Kidney glomerular epithelial cell (primary cell): ENCODE results near the gene NR3C1.
"Not testable (repeated sequence)": the region's sequence is repeated elsewhere in the genome, so short reads cannot be mapped to it uniquely, and the experiment has no call there.

ENCODE experiments used
- DNase-seq: peaks from one replicate; lab custom pipeline; 2025; lab: John Stamatoyannopoulos, UW

The NR3C1 gene

DNA sequence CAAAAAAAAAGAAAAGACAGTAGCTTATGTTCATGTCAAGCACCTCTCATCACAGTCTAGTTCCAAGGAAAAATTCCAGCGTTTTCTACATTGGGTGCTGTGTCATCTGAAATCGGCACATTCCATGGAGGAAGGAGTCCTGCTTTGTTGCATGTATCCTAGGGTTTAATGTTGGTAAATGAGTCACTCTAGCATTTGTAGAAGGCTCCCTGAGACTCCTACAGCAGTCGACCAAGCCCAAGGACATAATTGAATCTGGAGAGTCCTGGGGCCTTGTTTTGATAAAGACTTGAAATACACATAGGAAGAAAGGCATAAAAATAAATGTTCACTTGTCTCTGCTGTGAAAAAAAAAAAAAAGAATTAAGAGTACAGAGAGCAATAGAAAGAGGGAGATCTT lies 69.1 kb downstream of the NR3C1 start:
- DNase-seq, result not testable (repeated sequence)

DNA sequence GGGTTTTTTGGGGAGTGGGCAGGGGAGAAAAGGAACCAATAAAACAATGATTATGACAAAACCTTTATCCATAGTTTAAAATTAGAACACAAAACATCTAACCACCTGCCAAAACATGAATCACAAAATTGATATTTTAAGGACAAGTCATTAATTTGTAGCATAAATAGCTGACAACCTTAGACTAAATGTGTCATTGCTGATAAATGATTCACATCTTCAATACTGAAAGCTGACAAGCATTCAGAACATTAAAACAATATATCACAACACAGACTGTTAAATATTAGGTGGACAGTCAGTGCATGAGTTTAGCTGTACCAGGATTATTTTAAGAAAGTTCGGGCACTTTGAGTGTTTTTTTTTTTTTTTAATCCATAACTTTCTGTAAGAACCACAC lies 71.5 kb downstream of the NR3C1 start:
- DNase-seq, result no peak

DNA sequence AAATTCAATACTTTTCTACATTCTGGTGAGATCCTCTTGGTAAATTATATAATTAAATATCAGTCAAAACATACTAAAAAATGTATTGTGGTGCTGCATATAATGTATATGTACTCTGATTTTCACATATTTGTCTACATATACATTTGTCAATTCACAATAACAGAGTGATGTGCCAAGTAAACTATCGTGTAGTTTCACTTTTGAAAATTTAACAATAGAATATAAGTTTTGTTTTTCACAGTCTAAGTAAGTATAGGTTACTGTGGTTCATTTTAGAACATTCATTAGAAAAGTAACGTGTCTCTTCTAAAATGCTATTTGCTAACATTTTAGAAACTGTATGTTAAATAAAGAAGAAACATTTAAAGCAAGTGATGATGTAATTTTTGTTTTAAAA lies 73.6 kb downstream of the NR3C1 start:
- no peak for DNase-seq

DNA sequence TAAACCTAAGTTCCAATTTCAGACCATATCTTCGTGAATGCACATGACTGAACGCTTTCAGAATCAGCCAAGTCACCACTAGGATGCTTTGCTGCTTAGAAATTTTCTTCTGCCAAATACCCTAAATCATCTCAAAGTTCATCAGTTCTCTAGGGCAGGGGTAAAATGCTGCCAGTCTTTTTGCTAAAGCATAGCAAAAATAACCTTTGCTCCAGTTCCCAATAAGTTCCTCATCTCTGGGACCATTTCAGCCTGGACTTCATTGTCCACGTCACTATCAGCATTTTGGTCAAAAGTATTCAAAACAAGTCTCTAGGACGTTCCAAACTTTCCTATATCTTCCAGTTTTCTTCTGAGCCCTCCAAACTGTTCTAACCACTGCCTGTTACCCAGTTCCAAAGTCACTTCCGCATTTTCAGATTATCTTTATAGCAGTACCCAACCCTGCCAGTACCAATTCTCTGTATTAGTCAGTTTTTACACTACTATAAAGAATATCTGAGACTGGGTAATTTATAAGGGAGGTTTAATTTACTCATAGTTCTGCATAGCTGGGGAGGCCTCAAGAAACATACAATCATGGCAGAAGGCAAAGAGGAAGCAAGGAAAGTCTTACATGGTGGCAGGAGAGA lies 74.8 kb downstream of the NR3C1 start:
- DNase-seq, result no peak

DNA sequence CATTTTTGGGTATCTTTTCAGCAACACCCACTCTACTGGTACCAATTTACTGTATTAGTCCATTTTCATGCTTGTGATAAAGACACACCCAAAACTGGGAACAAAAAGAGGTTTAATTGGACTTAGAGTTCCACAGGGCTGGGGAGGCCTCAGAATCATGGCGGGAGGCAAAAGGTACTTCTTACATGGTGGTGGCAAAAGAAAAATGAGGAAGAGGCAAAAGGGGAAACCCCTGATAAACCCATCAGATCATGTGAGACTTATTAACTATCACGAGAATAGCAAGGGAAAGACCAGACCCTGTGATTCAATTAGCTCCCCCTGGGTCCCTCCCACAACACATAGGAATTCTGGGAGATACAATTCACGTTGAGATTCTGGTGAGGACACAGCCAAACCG lies 78.4 kb downstream of the NR3C1 start:
- not testable (repeated sequence) for DNase-seq

DNA sequence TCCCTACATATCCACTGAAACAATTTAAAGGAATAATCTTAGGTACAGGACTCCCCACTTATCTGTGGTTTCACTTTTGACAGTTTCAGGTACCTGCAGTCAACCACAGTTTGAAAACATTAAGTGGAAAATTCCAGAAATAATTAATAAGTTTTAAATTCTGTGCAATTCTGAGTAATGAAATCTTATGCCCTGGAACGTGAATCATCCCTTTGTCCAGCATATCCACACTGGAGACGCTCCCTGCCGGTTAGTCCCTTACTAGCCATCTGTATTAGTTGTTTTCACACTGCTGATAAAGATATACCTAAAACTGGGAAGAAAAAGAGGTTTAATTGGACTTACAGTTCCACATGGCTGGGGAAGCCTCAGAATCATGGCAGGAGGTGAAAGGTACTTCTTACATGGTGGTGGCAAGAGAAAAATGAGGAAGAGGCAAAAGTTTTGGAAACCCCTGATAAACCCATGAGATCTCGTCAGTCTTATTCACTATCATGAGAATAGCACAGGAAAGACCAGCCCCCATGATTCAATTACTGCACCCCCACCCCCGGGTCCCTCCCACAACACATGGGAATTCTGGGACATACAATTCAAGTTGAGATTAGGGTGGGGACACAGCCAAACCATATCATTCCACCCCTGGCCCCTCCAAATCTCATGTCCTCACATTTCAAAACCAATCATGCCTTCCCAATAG lies 80.4 kb downstream of the NR3C1 start:
- DNase-seq, result not testable (repeated sequence)

DNA sequence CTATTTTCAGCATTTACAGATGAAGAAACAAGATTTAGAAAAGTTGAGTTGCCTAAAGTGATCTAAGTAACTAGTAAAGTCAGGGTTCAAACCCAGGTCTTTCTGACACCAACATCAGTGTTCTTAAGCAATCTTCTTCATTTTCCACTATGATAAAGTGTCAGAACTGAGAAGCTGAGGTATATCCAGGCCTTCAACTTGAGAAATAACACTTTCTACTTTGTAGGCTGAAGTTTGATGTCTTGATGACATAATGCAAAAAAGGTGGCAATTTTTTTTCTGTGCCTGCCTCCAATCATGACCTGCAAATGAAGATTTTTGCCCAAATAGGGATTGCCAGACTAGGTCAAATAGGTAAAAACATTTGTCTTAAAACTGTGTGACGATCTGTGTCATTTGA lies 81.3 kb downstream of the NR3C1 start:
- no peak for DNase-seq

DNA sequence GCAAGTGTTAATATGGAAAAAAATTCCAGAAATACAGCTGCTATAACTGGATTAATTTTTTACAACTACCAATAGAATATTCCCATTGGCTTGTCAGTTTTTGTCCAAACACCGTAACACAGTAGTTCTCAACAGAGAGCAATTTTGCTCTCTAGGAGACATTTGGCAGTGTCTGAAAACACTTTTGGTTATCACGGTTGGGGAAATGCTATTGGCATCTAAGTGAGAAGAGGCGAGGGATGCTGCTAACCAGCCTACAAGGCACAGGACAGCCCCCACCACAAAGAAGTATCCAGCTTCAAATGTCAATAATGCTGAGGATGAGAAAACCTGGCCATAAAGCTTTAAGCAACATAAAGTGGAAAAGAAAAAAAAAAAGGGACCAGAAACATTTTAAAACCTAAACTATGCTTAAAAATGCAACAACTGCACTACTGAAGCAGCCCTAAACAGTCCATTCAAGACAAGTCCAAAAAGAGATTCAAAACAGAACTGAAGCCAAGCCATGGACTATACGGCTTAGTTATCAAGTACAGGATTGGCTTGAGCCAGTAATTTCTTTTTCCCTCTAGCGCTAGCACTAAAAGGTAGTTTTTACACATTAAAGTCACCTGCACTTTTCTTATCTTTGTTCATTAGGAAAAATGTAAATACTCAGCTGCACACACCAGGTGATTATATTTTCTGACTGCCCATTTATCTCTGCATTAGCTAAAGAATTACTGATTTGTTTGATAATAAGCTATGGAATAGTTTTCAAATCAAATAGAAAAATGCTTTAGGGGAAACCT lies 83.9 kb downstream of the NR3C1 start:
- DNase-seq, result no peak

DNA sequence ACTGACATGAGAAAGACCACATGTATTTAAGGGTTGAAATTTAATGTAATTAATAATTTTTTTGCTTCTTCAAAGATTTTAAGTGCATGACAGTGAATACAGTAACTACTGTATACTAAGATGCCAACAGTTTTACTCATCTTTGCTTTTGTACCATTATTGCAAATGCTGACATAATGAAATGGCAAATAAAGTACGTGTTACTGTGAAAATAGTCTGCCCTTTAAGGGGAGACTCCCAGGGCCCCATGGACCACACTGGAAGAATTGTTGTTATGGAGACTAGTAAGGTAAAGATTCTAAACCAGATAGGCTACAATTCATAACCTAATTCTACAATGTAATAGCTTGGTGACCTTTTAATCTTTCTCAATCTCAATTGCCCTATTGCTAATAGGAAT lies 84.7 kb downstream of the NR3C1 start:
- no peak for DNase-seq

DNA sequence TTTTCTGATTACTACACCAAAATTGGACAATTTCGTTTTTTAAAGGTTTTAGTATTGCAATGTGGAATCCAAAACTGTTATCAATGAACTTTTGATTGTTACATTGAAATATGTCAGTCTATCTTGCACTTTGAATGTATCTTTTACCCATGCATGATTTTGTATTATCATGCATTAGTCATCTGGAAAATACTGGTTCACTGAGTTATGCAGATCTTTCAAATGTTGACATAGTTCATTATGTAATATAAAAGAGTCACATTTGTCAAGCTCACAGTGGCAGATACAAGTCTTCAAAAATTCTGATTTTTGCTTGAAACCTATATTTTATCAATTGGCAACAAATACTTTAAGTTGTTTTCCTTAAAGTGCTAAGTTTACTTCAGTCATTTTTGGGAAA lies 85.2 kb downstream of the NR3C1 start:
- no peak for DNase-seq

DNA sequence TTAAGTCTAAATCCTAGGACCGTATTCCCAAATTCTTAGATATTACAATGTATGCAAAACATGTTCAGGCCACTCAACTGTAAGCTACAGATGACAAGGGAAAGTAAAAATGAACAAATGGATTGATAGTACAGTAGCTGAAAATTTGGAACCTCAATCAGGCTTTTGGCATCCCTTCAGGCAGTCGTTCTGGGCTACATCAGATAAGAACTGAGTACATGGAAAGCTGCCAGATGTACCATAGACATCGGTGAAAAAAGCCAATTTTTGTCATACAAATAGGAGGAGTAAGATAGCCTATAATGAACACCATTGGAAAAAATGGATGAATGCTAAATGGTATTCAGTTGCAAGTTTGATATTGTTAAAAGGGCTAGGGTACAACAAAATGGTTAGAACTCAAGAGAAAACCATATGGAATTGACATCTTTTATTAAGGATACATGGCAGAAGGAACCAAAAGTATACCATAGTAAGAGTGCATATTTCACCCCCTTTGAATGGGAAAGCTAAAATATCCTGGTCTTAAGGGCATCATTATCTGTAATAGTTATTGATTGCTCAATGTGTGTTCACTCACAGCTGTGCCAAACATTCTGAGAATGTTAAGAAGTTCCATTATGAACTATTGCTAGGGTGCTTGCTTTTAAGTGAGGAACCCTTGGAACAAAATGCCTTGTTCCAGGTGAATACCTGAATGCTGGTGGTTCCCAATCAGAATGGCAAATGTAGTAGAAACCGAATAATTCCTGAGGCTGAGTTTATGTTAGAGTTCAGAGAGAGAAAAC lies 86.4 kb downstream of the NR3C1 start:
- no peak for DNase-seq

DNA sequence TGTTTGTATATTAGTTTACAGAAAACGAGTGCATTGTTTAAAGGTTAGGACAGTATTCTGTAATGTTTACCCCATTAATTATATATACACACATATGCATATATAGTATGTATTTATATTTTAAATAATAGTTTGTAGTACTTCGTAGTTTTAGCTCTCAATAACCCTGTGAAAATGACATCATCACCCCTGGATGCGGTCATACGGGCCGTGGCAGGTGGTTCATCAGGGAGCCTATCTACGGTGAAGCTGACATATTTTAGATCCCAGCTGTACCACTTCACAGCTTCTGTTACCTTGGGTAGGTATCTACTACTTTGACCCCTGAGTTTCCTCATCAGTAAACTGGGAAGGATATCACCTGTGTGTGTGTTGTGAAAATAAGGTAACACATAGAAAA lies 87.1 kb downstream of the NR3C1 start:
- DNase-seq, result no peak

DNA sequence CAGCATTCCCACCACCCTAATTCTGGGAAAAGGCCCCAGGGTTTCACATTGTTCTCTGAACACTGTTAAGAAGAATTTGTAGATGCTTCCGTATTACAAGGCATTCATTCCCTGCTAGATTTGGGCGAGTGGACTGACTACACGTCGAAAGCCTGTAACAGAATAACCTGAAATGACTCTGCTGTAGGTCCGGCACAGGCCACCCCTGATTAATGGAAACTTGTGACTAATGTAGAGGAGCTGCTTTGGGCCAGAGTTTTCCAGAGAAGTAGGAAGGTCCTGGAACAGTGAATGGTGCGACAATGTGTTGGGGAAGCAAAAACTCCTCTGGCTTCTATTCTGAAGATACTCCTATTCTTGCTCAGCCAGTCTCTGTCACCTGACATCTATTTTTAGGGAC lies 87.6 kb downstream of the NR3C1 start:
- DNase-seq, result no peak

DNA sequence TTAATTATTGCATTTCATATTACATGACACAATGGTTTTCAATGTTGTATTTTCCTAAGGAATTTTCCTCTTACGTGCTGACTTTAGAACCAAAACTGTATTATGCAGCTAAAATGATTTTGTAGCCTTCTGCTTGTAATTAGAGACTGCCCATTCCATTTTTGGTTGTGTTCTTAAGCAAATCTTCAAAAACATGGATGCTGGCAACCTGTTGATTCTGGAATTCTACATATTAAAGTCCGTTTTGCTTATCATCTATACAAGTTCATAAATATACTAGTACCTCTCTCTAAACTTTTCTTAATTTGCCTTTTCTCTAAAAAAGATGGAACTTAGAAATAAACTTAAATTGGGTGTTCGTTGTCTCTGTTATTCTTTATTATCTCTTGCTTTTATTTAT lies 88.3 kb downstream of the NR3C1 start:
- no peak for DNase-seq

DNA sequence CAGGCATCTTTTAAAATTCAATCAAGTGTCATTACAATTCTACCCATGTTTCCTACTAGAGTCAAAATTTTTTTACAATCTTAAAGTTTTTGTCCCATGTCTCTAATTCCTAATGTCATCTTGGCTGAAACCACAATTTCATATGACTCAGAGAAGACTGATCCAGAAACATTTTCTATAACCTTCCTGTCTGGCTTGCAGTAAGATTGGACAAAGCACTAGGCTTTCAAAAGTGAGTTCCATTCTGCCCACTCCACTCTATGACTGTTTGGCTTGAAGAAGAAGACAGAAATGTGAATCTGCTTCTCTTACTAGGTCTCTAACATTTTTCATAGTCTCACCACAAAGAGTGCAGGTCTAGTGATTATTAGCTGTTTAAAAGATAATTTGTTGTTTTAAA lies 88.8 kb downstream of the NR3C1 start:
- peak; percentile 39 for DNase-seq

DNA sequence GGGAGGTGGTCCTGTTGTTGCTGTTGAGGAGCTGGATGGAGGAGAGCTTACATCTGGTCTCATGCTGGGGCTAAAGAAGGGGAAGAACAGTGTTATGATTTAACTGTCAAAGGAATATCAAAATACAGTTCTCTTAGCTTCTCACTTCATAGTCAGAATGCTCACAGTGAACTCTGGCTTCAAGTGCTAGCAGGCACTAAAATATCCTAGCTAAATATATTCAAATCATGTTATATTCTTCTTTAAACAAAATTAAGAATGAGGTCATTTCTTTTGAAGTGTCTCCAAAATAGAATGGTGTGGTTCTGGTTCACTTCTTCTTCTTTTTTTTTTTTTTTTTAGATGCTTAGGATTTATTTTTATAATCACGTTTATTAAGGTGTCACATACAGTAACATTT lies 89.4 kb downstream of the NR3C1 start:
- no peak for DNase-seq

DNA sequence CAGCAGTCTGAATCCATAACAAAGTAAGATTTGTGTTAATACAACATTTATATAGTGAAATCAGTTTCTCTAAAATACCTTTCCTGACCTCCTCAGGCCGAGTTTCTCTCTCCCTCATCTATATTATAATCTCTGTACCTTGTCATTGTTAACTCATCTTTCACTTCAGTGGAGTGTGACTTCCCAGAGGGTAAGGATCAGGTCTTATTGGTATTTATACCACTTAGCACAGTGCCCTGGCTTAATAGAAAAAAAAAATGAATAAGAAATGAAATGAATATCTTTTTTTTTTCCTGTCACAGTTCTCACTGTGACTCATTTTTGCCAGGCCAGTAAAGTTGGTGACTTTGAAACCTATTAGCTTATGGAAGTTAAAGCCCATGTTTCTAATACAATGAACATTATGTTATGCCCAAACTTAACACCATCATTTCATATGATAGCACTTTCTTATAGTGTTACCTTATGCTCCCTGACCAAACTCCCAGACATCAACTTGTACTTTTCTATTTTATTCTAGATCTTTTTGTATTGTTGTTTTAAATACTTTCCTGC lies 90.1 kb downstream of the NR3C1 start:
- no peak for DNase-seq

DNA sequence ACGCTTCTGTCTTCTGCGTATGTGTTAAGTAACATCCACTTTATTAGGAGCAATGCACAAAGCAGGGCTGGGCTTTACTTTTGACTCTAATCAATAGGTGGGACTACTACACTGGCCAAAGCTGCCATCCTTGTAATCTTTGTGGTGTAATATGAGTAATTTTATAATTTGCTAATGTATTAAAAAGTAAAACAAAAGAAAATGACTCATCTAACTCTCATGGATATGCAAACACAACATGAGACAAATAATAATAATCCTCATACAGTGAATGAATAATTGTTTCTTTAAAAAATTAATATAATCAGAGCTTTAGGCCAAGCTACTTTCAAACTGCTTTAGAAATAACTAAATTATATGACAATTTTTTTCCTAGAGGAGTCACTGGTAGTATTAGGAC lies 90.7 kb downstream of the NR3C1 start:
- DNase-seq, result no peak

DNA sequence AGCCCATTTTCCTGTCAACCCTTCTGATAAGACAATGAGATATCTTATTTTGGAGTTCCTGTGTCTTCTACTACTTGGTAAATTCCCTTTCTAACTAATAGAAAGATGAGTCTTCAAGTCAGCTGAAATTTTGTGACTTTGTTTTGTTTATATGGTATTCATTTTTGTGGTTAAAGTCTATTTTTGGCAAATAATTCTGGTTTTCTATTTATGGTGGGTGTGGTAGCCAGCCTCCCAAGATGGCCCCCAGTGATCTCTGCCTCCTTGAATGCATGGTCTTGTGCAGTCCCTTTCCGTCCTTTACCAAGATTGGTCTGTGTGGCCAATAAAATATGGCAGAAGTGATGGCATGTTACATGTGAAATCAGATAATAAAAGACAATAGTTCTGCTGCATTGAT lies 91.5 kb downstream of the NR3C1 start:
- no peak for DNase-seq

DNA sequence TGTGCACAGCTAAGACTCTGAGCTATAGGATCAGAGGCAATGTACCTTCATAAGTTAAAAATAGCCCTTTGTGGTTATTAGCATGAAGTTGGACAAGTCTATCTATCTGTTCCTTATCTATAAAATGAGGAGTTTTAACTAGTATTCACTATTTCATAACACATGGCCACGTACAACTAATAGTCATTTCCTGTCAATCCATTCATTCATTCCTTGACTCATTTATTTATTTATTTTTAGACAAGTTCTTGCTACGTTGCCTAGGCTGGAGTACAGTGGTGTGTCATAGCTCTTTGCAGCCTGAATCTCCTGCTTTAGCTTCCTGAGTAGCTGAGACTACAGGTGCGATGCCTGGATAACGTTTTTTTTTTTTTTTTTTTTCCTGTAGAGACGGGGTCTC lies 92.1 kb downstream of the NR3C1 start:
- no peak for DNase-seq

DNA sequence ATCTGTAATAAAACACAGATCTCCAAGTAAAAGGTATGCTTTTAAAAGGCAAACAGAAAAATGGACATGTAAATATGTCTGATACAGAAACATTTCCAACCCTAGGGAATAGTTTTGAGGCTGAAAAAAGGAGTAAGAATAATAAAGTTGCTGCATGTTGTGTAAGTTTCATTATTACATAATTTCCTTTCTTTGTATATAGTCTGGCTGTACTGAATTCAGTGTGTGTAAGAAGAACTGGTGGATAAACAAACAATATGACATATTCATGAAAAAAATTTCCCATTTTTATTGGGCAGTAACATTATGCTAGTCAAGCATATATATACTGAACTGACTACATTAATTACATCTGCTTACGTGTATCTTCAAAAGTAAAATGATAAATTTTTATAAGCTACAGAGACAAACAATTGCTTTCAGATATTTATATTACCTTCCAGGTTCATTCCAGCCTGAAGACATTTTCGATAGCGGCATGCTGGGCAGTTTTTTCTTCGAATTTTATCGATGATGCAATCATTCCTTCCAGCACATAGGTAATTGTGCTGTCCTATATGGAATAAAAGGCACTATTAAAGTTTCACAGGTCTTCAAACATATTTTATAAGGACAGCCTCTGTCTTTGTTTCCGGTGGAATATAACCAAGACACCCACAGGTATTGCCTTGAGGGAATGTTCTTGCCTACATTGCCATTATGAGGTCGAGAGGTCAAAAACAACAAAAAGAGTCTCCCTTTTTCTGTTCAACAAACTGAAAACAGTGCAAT lies 93.6 kb downstream of the NR3C1 start:
- DNase-seq, result no peak
